Posterior vena cava (tissue), 2 donors: ENCODE measurements around the gene METAP2. TPM values are rescaled to one million over a fixed set of nuclear protein-coding genes. Genes with fewer than 3 reads are reported as not detected.

Experiments used
- DNase-seq: peaks from one replicate; pipeline ENCODE4 v3.0.0-alpha.2; 2020; ENCODE audit warnings: low spot score
- intact Hi-C, 2 donors: fragments of 100-400 bp; cut with DNase I; formaldehyde crosslinking; loops; one replicate each; pipeline versions ENCODE4 v1.14.1 to v1.14.2; 2022 to 2023
- total RNA-seq, 2 donors: library from RNA; stranded (reverse); fragmentation: NEBNext Ultra II Directional; extraction: Animal tissue kit (Norgen Biotek cat#: 25700); gene quantifications; one replicate each; pipeline ENCODE4 v1.2.1, GENCODE V29; 2021
- donor health status: DM: yes; HTN: yes; CAD: no.
- donor health status: DM: yes; HTN: yes; CAD: no.

The METAP2 gene
- total RNA-seq, 2 donors from 2014 or later = 46.9 to 51.0 TPM

GRCh38 chr12:95504140-95504539, 30.2 kb downstream of the METAP2 start:
- intact Hi-C loops = no loop called here
- DNase-seq = no peak

GRCh38 chr12:95505039-95505438, 31.1 kb downstream of the METAP2 start:
- no peak for DNase-seq
- intact Hi-C loops = no loop called here

- intact Hi-C loops = no loop called here
- DNase-seq = no peak
Observed at GRCh38 chr12:95506707-95507523, 33.0 kb downstream of the METAP2 start.

GRCh38 chr12:95509300-95509699, 35.3 kb downstream of the METAP2 start:
- intact Hi-C loops = no loop called here
- DNase-seq = no peak

GRCh38 chr12:95511977-95512376, 38.0 kb downstream of the METAP2 start:
- intact Hi-C loops = loop anchor here in 1 of 2 donors (5.0 kb wide), 1 partner anchor 595 kb away; no protein-coding TSS in a partner anchor

GRCh38 chr12:95513599-95513998, 39.6 kb downstream of the METAP2 start:
- intact Hi-C loops = loop anchor here in 1 of 2 donors (5.0 kb wide), 1 partner anchor 594 kb away; no protein-coding TSS in a partner anchor
- no peak for DNase-seq

More at GRCh38 chr12:95511977-95512376, 38.0 kb downstream of the METAP2 start:
- DNase-seq = no peak

GRCh38 chr12:95515197-95515596, 41.2 kb downstream of the METAP2 start:
- no peak for DNase-seq
- intact Hi-C loops = no loop called here

- DNase-seq = no peak
- intact Hi-C loops = no loop called here
Observed at GRCh38 chr12:95516757-95517156, 42.8 kb downstream of the METAP2 start.

- intact Hi-C loops = no loop called here
- DNase-seq = no peak
Observed at GRCh38 chr12:95517246-95517645, 43.3 kb downstream of the METAP2 start.

- intact Hi-C loops = no loop called here
- no peak for DNase-seq
Observed at GRCh38 chr12:95518944-95519343, 45.0 kb downstream of the METAP2 start.

GRCh38 chr12:95520816-95521215, 46.9 kb downstream of the METAP2 start:
- no peak for DNase-seq
- intact Hi-C loops = loop anchor here in 1 of 2 donors (10.0 kb wide), 1 partner anchor 406 kb away; no protein-coding TSS in a partner anchor

GRCh38 chr12:95522692-95523091, 48.7 kb downstream of the METAP2 start:
- no peak for DNase-seq
- intact Hi-C loops = loop anchor here in 1 of 2 donors (10.0 kb wide), 1 partner anchor 408 kb away; no protein-coding TSS in a partner anchor

GRCh38 chr12:95528431-95528830, 54.5 kb downstream of the METAP2 start:
- no peak for DNase-seq
- intact Hi-C loops = loop anchor here in 1 of 2 donors (10.0 kb wide), 1 partner anchor 414 kb away; no protein-coding TSS in a partner anchor

GRCh38 chr12:95529693-95530225, 55.8 kb downstream of the METAP2 start:
- DNase-seq = no peak
- intact Hi-C loops = loop anchor here (10.0 kb wide), 1 partner anchor 415 kb away; no protein-coding TSS in a partner anchor

GRCh38 chr12:95532851-95533250, 58.9 kb downstream of the METAP2 start:
- no peak for DNase-seq

GRCh38 chr12:95533985-95534384, 60.0 kb downstream of the METAP2 start:
- intact Hi-C loops = loop anchor here in 1 of 2 donors (10.0 kb wide), 1 partner anchor 419 kb away; no protein-coding TSS in a partner anchor
- no peak for DNase-seq

More at GRCh38 chr12:95532851-95533250, 58.9 kb downstream of the METAP2 start:
- intact Hi-C loops = loop anchor here in 1 of 2 donors (10.0 kb wide), 1 partner anchor 418 kb away; no protein-coding TSS in a partner anchor

- DNase-seq = no peak
- intact Hi-C loops = loop anchor here in 1 of 2 donors (10.0 kb wide), 1 partner anchor 423 kb away; no protein-coding TSS in a partner anchor
Observed at GRCh38 chr12:95538006-95538405, 64.1 kb downstream of the METAP2 start.

GRCh38 chr12:95538656-95539055, 64.7 kb downstream of the METAP2 start:
- DNase-seq = no peak
- intact Hi-C loops = loop anchor here in 1 of 2 donors (10.0 kb wide), 1 partner anchor 424 kb away; no protein-coding TSS in a partner anchor

GRCh38 chr12:95541436-95541835, 67.5 kb downstream of the METAP2 start:
- intact Hi-C loops = no loop called here
- no peak for DNase-seq

GRCh38 chr12:95543305-95543704, 69.4 kb downstream of the METAP2 start:
- intact Hi-C loops = no loop called here
- DNase-seq = no peak
